CD4-positive, alpha-beta T cell treated with Interleukin-17A for 4 hours (primary cell): ENCODE measurements around the gene RRP12.

Source experiments
- DNase-seq: peaks from one replicate; pipeline ENCODE4 v3.0.0-alpha.2; 2020; ENCODE audit warnings: mixed read lengths

Gene RRP12

DNA sequence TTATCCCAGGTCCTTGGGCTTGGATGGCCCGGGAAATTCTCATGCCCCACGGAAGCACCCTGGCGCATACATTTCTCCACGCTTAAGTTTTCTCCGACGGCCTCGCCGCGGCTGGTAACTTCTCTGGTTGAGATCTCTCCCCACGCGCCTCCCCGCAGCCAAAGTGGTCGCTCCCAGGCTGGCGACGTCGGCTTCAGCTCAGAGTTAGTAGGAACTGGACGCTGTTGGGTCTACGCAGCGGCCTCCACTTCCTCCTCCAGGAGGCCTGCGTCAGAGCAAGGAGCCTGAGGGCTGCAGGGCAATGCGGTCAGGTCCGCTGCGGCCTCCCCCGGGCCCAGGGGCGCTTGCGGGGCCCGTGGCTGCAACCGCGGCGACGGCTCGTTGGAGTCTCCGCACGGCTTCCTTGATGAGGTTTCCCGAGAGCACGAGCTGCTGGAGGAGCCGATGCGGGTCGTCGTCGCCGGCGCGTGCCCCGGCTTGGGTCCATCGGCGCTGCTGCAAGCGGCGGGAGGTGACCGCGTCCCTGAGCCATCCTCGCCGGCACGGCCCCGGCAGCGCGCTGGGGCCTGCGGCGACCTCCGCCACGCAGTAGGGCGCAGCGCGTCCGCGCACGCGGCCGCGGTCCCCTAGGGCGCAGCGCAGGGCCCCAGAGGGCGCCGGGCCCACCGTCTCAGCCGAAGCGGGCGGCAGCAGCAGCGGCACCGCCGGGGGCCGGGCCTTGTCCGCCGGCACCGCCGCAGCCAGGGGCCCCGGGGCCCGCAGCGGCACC, 67.4 kb downstream of the RRP12 start:
- DNase-seq: peak; percentile 36

DNA sequence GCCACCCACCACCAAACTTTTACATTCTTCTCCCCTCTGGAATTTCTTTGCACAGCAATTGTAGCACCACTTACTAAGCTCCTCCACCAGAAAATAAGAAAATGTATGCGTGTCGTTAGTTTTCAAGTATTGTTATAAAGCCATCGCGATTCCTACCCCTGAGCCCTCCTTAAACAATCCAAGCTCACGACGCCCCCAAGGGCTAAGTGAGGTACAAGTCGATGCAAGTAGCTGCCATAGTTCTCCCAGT, 67.9 kb downstream of the RRP12 start:
- no peak for DNase-seq

DNA sequence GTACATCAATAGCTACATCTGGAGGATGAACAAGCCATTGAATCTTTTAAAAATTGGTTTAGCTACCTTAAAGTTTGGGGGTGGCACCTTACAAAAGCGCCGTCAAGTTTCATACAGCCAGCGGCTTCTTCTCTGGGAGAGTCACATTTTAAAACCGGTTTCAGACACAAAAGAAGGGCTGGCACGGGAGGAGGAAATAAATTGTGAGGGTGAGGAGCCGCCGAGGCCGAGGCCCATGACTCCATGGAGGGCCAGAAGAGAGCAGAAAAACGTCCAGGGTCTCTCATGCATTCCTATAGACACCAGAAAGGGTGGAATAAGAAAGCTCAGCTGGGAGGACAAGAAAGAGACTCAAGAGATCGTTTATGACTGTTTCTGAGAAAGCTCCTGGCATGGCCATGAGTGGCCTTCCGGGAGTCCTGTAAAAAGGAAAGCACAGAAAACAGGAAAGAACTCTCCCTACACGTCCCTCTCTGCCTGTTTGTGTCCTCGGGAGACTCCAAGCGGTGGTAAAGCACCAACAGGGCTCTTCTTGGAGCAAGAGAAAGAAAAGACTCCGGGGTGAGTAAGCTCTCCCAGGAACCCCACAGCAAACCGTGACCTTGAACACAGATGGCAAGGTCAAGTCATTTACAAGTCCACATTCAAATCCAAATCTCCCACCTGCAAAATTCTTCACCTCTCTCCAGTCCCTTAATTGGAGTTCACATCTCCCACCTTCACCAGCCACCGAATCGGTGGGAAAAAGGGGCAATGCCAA, 68.4 kb downstream of the RRP12 start:
- no peak for DNase-seq

DNA sequence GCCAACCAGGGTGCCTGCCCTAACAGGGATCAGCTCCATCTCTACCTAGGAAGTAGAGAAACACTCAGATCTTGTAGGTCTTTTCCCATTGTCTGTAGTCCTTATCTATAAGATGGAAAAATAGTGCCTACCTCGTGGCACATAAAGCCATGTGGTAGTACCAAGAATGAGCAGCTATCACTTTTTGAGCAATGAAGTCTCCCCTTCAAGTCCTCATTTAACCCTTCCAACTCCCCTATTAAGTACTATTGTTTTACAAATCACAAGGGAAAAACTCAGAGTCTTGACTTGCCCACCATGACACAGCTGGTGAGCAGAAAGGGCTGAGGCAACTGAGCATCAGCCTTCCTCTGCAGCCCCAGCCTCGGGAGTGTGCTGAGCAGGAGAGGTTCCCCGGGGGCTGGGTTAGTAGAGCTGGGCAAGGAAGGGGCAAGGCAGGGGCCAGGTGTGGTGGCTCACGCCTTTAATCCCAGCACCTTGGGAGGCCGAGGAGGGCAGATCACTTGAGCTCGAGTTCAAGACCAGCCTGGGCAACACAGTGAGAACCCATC, 69.9 kb downstream of the RRP12 start:
- DNase-seq: no peak

DNA sequence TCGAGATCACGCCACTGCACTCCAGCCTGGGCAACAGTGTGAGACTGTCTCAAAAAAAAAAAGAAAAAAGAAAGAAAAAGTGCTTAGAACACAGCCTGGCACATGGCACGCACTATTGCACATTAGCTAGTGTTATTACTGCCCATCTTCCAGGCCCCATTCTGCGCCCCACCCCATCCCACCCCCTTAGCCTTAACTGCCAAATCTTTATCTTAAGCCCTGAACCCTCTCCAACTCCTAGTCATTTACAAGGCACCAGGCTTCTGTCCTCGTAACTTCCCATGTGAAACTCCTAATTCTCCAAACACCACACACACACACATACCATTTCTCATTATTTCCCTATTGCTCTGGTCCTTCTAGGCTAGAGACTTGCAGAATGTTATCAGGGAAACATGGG, 71.4 kb downstream of the RRP12 start:
- no peak for DNase-seq

DNA sequence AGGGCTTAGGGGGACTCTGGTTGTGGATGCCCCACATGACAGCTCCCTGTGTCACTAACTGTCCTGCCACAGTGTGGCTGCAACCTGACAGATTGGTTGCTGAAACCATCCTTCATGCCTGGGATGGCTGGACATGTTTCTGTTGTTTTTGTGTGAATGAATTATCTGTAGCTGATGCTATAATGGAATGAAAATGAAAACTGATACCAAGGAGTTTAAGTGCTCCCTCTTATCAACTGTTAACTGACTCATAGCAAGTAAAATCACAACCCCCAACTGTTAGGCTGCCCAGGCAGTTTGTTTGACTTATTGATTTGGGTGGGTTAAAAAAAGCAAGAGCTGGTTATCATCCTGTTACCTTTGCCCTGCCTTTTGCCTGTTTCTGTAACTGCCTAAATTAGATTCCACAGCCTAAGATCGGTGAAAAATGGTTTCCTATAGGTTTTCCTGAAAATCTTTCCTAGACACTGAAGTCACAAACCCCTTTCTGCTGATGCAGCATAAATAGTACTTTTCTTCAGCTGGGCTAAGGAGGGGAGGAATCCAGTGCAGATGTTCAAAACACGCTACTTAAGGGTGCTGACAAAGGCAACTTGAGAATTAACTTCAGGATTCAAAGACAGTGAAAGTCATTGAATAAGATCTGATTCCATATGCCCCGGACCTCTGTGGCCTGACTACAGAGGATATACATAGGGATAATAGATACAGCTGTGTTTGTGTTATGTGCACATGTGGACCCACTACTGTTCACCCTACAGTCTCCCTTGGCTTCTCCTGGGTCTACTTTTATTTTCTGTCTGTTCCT, 72.3 kb downstream of the RRP12 start:
- no peak for DNase-seq

DNA sequence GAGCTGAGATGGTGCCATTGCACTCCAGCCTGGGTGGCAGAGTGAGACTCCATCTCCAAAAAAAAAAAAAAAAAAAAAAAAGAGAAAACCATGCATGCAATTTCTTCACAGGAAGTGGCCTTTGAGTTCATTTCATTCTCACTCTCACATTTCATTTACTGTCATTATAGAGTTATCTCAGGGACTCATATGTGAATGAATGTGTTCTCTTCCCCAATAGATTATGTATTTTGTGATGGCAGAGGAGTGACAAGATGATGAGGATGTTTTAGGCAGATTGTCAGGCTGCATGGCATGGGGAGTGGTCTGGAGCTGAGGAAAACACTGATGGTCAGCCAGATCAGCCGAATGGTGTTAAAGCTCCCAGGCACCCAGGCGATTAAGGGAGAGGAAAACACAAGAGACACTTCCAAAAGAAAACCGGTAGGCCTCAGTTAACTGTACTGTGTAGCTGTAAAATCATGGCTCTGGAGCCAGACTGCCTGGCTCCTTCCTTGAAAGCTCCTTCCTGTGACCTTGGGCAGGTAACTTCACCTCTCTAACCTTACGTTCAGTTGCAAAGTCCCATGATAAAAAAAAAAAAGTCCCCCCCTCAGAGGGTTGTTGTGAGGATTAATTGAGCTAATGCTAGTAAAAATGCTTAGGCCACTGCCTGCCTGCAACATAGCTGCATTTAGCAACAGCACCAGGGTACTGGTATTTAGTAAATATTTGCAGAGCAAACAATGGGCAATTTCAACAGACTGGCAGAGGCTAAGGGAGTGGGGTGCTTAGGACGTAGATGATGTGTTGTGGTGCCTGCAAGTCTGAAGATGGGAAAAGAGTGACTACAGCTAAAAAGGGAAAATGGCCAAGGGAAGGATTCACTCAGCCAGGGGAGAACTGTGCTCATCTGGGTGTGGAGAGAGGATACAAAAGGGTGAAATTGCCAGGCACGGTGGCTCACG, 73.5 kb downstream of the RRP12 start:
- DNase-seq: no peak

DNA sequence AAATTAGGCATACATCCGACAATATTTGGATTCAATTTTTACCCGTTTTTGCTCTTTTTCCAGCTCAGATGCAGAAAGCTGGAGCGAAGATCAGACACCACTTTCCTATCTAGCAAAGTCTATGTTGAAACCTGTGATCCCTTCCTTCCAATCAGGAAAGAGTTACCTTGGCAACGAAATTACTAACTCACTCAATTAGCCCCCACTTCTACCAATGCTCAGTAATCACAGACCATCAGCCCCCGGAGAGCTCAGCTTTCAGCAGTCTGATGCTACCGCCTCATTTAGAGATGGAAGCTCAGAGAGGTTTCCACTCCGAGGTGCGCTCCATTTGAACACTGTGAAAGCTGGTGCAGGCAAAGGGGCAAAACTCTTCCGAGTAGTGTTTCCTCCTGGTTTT, 75.4 kb downstream of the RRP12 start:
- DNase-seq: no peak

DNA sequence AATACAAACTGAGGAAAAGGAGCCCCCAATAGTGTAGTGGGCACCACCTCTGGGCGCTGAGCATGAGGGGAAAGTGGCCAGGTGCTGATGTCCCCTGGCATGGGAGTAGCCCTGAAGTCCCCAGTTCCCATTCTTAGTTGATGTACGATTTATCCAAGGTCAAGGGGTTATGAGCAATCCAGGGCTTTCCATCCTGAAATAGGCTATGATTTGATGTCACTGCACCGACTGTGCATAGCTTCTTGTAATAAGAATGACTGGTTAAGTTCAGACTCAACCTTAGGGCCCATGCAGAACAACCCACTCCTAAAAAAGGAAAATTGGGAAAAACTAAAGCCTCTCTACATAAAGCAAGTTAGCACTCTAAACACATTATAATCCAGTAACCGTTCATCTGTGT, 77.6 kb downstream of the RRP12 start:
- no peak for DNase-seq

DNA sequence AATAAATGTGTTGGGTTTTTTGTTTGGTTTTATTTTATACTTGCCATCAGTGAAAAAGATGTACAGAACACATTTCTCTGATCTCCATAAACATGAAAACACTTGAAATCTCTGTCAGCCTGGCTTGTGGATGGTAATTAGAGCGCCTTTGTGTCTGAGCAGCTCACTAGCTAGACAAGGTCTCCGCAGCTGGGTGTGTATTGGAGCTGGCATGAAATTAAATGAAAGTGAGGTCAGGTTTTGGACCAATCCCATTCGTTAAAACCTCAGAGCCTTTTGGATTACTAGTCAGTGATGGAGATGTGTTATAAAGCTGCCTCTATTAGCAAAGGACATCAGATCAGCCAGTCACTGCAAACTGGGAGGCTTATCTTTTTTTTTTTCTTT, 79.3 kb downstream of the RRP12 start:
- DNase-seq: no peak

DNA sequence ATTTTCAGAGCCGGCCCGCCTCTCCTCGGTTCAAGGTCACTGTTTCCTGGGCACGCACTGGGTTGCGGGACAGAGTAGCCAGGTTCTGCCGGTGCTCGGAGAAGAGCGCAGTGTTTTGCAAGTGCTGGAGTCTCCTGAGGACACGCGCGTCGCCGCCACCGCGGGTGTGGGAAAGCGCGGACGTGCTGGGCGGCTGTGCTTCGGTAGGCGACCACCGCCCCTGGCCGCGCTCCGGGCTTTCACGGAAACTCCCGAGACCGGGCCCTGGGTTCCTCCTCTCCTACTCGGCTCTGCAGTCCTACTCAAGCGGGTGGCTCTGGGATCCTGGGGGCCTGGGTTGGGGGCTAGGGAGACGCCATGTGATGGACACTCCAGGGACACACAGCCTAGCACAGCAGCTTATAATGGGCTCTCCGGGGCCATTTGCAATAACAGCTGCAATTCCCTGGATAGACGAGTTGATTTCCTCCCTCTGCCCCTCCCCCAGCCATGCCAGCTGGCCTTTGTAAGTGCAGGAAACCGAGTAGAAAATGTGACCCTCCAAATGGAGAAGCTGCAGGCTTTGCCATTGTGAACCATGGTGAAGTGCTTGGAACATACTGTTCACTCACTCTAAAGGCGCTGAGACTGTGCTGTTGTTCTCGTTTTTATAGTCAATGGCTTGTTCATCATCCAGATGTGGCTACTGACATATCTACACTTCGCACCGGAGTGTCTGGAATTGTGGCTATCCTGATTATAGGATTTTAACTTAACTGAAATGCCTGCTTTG, 79.9 kb downstream of the RRP12 start:
- DNase-seq: peak; percentile 36

DNA sequence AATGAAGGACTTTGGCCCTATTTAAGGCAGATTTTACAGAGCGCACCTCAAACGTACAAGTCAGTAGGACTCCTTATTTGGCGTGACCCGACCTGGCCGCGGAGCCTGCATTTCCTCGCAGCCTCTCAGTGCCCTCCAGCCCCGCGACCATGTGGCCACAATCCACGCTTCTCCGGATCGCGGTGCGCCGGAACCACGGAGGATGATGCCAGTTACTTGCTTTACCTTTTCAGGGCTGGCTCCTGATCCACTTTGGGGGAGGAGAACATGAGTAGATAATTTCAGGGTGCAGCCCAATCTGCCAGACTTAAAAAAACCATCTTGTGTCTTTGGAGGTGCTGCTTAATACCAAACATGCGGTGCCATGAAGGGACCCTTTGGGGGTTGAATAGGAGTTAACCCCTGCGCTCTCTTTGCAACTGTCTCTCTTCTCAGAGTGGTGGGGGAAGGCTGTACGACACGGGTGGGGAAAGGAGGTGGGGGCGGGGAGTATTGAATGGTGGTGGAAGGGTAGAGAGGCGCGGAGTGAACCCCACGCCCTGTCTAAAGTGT, 80.6 kb downstream of the RRP12 start:
- peak; percentile 38 for DNase-seq

DNA sequence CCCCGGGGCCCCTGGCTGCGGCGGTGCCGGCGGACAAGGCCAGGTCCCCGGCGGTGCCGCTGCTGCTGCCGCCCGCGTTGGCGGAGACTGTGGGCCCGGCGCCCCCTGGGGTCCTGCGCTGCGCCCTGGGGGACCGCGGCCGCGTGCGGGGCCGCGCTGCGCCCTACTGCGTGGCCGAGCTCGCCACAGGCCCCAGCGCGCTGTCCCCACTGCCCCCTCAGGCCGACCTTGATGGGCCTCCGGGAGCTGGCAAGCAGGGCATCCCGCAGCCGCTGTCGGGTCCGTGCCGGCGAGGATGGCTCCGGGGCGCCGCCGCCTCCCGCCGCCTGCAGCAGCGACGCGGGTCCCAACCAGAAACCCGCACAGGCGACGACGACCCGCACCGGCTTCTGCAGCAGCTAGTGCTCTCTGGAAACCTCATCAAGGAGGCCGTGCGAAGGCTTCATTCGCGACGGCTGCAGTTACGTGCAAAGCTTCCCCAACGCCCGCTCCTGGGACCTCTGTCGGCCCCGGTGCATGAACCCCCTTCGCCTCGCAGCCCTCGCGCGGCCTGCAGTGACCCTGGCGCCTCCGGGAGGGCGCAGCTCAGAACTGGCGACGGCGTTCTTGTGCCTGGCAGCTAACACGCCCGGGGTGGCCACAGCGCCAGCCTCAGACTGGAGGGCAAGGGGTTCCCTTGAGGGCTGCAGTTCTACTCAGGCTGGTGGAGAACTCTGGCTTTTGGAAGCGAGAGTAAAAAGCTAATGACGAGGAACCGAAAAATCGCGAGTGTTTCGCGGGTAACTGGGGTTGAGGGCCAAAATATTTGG, 81.3 kb downstream of the RRP12 start:
- peak; percentile 72 for DNase-seq

DNA sequence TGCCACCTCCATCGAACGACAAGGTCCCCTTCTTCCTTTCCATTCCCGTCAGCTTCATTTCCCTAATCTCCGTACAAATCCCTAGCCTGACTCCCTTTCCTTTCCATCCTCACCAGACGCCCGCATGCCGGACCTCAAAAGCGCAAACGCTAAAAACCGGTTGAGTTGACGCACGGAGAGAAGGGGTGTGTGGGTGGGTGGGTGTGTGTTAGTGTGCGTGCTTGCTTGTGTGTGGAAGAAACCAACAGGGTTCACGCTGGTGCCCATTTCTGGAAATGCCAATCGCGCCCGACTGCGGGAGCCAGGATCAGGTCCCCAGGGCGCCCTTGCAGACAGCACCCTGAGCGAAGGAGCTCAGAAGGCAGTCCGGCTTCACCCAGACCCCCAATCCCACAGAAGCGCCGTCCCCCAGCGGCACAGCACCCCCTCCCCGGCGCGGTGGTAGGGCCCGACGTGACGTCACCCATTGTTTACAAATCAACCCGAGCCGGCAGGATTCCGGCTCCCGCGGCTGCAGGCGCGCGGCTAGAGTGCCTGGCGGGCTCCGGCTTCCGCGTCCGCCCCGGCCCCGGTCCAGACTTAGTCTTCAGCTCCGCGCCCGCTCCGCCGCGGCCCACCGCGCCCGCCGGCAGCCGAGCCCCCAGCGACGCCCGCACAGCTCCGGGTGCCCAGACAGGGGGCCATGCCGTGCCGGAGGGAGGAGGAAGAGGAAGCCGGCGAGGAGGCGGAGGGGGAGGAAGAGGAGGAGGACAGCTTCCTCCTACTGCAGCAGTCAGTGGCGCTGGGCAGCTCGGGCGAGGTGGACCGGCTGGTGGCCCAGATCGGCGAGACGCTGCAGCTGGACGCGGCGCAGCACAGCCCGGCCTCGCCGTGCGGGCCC, 82.1 kb downstream of the RRP12 start, which contains the start of gene FRAT1:
TSS of gene FRAT1 (plus strand) at position 500 of the 880 bp plus-strand sequence. CDS start at position 683, 183 bp downstream.
- peak; percentile 97 for DNase-seq

DNA sequence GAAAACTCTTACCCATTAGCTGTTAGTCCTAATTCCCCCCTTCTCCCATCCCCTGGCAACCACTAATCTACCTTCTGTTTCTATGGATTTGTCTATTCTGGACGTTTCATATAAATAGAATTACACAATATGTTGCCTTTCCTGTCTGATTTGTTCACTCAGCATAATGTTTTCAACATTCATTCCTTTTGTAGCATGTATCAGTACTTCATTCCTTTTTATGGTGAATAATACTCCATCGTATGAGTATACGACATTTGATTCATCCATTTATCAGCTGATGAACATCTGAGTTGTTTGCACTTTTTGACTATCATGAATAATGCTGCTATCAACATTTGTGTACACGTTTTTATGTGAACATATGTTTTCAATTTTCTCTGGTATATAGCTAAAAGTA, 86.5 kb downstream of the RRP12 start:
- DNase-seq: no peak

DNA sequence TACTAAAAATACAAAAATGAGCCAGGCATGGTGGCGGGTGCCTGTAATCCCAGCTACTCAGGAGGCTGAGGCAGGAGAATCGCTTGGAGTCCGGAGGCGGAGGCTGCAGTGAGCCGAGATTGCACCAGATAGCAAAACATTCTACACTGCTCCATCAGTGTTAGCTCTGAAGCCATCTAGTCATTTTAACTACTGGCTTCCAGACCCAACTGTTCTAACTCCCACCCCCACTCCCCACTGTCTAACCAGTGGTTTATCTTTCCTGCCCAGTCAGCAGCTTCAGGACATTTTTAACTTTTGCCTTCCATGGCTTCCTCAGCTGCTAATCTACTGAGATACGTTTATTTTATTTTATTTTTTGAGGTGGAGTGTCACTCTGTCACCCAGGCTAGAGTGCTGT, 88.2 kb downstream of the RRP12 start:
- DNase-seq: no peak

DNA sequence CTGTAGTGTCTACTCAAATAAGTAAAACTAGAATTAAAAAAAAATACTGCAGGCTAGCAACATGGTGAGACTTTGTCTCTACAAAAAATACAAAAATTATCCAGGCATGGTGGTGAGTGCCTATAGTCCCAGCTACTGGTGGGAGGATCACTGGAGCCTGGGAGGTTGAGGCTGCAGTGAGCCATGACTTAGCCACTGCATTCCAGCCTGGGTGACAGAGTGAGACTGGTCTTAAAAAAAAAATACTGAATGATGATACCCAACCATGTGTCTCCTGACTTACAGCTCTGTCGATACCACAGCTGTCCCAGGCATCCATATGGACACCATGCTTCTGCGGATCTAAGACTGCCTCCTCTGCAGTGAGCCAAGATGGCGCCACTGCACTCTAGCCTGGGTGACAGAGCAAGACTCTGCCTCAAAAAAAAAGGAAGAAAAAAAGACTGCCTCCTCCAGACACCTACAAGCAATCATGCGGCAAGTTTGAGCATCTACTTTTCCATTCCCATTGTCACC, 90.0 kb downstream of the RRP12 start:
- no peak for DNase-seq

DNA sequence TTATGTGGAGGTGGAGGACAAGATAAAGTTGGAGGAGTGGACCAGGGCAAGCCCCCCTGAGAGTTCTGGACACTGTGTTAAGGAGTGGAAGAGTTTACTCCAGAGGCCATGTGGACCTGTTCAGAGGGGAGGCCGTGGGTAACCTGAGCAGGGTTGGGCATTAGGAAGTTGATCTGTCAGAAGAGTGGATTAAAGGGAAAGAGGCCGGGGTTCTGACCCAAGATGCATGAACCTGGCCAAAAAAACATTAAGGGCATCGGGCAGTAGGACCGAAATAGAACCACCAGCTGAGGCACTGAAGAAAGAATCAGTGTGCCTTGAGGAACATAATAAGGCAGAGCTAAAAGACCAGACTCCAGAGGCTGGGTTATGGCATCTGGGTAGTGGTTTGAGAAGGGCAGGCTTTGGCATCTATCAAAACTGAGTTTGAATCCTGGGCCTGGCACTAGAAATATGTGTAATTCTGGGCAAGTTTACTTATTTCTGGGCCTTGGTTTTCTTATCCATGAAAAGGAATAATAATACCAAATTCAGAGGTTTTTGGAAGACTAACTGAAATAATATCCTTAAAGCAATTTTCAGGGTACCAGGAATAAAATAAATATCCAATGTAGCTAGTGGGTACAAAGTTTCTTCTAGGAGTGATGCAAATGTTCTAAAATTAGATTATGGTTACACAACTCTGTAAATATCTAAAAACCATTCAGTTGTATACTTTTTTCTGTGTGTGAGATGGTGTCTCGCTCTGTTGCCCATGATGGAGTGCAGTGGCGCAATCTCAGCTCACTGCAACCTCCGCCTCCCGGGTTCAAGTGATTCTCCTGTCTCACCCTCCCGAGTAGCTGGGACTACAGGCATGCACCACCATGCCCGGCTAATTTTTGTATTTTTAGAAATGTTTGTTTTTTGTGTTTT, 93.0 kb downstream of the RRP12 start:
- DNase-seq: no peak
